ENCODE data around the gene MLLT3.

Gene MLLT3

DNA sequence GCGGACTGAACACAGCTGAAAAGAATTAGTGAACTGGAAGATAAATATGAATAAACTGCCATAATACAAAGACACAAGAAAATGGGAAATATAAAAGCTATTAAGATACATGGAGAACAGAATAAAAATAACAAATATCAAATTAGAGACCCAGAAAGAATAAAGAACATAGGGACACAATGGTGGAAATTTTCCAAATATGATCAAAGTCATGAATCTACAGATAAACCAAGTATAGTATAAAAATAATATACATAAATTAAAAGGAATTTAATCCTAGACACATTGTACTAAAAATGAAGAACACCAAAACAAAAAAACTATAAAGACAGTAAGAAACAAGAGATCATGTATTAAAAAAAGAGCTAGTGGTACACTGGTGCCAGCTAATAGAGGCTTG is 194.9 kb downstream of the MLLT3 start:
- TF ChIP-seq POLR2A (IDR thresholded peaks at IDR 0.05; ENCODE audit: low read length): no peak
- no peak for TF ChIP-seq GATA1 (IDR thresholded peaks at IDR 0.05; ENCODE audit: low read depth, low read length)
- no peak for DNase-seq

DNA sequence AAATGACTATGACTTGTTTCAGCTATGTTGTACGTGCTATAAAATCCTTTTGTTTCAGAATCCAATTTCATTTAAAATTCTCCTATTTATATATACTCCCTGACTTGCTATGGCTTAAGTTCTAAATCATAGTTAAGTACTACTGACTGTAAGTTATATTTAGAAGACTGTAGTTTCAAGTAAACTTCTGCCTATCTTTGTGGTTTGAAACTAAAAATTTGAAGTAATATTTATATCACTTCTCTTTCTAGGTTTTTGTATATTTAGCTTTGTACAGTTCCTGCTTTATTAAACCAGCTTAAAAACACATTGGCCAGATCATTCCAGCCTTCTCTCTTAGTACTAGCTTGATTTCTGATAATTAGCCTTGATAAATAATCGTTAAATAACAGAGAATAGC is 196.3 kb downstream of the MLLT3 start:
- TF ChIP-seq GATA1 (IDR thresholded peaks at IDR 0.05; ENCODE audit: low read depth, low read length) (no peak), POLR2A (IDR thresholded peaks at IDR 0.05; ENCODE audit: low read length) (no peak)
- DNase-seq: no peak

DNA sequence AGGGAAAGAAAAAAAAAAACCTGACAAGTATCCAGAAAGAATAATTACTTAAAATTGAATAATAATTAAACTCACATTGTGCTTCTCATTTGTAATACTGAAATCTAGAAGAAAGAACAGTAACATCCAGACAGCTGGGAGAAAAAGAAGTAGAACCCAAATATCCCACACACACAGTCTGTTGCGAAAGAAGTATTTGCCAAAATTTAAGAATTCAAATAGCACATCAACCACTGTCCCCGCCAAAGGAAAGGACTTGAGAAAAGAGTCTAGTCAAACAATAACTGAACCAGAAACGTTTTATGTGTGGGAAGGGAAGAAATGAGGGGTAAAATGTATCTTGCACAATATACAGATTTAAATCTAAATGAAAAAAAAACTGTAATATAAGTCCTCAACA is 202.8 kb downstream of the MLLT3 start:
- no peak for DNase-seq
- no peak for TF ChIP-seq GATA1 (IDR thresholded peaks at IDR 0.05; ENCODE audit: low read depth, low read length)
- TF ChIP-seq POLR2A (IDR thresholded peaks at IDR 0.05; ENCODE audit: low read length): no peak

DNA sequence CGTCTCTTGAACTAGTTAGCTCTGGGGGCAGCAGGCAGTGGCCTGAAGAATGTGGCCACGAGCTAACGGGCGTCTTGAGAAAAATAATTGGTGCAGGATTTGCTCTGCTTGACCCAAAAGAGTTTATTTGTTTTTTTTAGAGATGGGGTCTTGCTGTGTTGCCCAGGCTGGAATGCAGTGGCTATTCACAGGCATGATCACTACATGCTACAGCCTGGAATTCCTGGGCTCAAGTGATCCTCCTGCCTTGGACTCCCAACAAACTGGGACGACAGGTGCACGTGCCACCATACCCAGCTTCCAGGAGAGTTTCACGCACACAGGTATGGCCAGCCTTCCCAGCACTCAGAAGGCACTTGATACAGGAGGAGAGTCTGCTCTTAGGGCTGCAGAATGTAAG is 203.8 kb downstream of the MLLT3 start:
- TF ChIP-seq GATA1 (IDR thresholded peaks at IDR 0.05; ENCODE audit: low read depth, low read length): no peak
- no peak for TF ChIP-seq POLR2A (IDR thresholded peaks at IDR 0.05; ENCODE audit: low read length)
- no peak for DNase-seq

DNA sequence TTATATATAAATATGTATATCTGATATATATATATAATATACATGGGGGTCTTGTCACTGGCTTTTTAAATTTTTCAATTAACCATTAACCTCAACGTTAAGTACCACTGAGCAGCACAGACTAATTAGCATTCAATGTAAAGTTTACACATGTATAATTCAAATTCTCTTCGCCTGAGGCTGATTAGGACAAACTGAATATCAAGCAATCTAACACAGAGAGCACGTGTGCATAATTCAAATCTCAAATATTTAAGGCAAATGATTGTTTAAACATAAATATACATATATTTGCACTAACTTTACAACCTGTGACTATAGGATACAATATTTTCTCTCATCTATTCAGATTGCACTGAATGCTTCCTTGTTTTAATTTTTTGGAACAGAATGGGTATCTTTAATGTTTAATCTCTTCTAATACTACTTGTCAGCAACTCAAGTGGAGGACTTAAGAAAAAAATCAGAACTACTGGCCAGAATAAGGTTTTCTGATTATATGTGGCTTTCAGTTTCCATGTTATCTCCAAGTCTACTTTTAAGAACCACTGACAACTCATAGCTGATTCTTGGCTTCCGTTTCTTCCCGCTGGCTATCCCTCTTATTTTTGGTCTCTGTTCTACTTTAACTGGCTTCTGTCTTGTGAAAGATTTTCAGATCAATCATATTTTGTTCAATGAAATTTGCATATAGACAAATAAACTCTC is 204.8 kb downstream of the MLLT3 start:
- TF ChIP-seq POLR2A (IDR thresholded peaks at IDR 0.05; ENCODE audit: low read length) (no peak), GATA1 (IDR thresholded peaks at IDR 0.05; ENCODE audit: low read depth, low read length) (no peak)

DNA sequence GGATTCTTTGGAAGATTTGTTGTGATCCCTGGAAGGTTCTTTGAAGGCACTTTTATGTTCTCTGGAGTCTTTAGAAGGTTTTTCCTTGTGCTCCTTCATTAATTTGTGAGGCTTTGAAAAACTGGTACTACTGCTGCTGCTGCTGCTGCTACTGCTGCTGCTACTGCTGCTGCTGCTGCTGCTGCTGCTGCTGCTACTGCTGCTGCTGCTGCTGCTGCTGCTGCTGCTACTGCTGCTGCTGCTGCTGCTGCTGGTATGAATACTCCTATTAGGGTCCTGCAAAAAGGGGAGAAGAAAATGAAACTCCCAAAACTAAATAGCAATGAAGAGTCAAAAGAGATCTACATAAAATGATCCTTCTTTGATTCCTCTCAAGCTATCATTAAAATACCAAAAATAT is 208.1 kb downstream of the MLLT3 start:
- no peak for DNase-seq
- TF ChIP-seq POLR2A (IDR thresholded peaks at IDR 0.05; ENCODE audit: low read length) (no peak), GATA1 (IDR thresholded peaks at IDR 0.05; ENCODE audit: low read depth, low read length) (no peak)

More for the DNA sequence above, 204.8 kb downstream of the MLLT3 start:
- DNase-seq: no peak

DNA sequence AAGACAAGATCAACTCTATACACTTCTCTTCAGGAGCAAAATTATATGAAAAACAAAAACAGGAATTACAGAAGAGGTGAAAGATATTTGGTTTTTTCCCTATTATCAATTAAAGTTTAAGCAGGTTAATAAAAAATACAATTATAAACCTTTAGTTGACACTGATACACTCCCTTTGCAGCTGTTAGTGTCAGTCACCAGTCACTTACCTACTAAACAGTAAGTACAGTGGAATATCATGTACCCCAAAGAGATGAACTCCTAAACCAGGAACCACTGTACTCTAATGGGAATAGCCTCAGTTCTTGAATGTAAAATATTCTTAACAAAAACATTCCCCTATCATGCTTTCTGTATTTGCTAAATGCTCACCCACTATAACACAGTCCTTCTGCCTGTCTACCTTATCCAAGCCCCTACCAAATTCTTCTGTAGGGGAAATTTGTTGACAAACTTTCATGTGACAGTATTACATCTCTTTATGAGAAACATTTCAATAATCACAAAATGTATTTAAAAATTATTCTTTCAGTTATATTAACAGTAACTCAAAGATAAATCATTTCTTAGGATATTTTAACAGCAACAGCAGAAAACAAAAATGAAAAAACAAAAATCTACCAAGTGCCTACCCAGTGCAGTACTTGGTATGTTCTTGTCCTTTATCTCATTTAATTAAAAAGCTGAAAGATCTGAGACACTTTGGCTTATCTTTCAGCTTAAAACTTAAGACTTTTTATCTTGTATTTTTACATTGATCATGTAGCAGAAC is 212.8 kb downstream of the MLLT3 start:
- TF ChIP-seq GATA1 (IDR thresholded peaks at IDR 0.05; ENCODE audit: low read depth, low read length): no peak
- TF ChIP-seq POLR2A (IDR thresholded peaks at IDR 0.05; ENCODE audit: low read length): no peak
- peak; percentile 28 to 30 for DNase-seq

DNA sequence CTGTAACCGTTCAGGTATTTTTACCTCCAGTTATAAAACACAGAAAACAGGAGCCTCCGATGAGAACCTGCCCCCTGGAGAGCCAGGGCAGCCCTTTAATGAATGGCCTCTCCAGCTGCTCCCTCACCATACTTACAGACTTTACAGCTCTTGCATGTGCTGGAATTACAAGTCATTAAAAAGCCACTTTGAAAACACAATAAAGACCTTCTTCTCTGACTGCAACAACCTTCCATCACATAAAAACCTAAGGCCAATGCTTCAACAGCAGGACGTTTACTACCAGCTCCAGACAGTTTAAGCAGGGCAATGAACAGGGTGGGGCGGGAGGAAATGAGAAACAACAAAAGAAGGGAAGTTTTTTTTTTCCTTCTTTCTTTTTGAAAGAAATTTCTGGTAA is 213.8 kb downstream of the MLLT3 start:
- DNase-seq: no peak
- TF ChIP-seq POLR2A (IDR thresholded peaks at IDR 0.05; ENCODE audit: low read length) (no peak), GATA1 (IDR thresholded peaks at IDR 0.05; ENCODE audit: low read depth, low read length) (no peak)

DNA sequence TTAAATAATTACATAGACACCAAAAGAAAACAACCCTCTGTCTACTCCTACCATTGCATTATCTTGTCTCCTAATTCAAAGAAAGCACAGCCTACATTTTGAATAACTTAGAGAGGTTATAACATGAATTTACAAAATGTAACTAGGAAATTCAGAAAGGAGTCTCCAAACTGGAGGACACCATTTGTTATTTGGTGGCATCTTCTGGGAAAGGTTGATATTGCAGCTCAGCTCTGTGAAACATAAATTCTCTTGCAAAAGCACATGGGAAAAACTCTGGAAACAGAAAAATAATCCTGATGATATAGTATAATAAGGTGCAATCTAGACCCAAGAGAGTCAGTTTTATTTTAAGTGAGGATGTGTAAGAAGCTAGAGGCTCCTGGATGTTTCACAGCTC is 215.3 kb downstream of the MLLT3 start:
- TF ChIP-seq GATA1 (IDR thresholded peaks at IDR 0.05; ENCODE audit: low read depth, low read length): no peak
- no peak for TF ChIP-seq POLR2A (IDR thresholded peaks at IDR 0.05; ENCODE audit: low read length)

DNA sequence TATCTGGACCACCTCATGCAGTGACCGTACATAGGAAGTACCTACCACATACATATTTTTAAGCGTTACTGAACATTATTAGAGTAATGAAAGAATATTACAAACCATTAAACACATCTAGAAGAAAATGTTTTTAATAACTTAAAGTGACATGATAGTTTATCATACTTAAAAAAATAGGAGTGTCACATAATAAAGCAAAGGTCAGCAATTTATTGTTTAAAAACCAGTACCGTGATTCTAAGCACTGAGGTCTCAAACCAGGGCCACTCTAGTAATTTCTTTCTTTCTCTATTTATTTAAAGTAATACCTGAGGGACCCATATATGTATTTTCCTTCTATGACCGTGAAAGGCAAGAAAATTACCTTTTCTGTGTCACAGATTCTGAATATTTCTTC is 216.0 kb downstream of the MLLT3 start:
- no peak for DNase-seq
- TF ChIP-seq POLR2A (IDR thresholded peaks at IDR 0.05; ENCODE audit: low read length): no peak
- no peak for TF ChIP-seq GATA1 (IDR thresholded peaks at IDR 0.05; ENCODE audit: low read depth, low read length)

More for the DNA sequence above, 215.3 kb downstream of the MLLT3 start:
- DNase-seq: peak; percentile 32 to 47

DNA sequence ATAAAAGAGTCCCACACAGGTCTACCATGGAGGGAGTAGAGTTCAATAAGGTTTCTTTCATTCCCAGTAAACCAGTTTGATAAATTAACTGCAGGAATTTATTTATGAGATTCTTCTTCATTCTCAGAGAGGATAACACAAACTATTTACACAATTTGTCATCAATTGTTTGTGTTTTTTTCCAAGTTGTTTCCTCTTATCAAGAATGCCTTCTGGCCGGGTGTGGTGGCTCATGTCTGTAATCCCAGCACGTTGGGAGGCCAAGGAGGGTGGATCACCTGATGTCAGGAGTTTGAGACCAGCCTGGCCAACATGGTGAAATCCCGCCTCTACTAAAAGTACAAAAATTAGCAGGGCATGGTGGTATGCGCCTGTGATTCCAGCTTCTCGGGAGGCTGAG is 216.7 kb downstream of the MLLT3 start:
- peak; percentile 76 to 84 for DNase-seq
- TF ChIP-seq POLR2A (IDR thresholded peaks at IDR 0.05; ENCODE audit: low read length) (no peak), GATA1 (IDR thresholded peaks at IDR 0.05; ENCODE audit: low read depth, low read length) (no peak)

DNA sequence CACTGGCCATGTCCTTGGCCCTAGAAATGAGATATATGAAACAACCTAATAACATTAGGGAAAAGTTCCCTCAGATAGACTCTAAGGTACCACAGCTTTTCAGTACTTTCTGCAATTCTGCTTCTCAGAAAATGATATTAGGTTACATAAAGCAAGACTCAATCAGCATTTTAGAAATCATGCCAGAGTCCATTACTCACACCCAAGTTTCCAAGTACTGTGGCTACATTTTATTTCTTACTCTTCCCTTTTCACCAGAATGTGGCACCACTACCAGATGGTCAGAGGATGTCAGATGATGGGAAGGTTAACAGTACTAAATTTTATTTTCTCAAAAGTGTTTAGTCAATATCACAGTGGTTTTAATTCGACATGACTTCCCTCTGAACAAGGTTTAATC is 217.2 kb downstream of the MLLT3 start:
- TF ChIP-seq POLR2A (IDR thresholded peaks at IDR 0.05; ENCODE audit: low read length) (no peak), GATA1 (IDR thresholded peaks at IDR 0.05; ENCODE audit: low read depth, low read length) (no peak)
- DNase-seq: peak; percentile 17 to 52

DNA sequence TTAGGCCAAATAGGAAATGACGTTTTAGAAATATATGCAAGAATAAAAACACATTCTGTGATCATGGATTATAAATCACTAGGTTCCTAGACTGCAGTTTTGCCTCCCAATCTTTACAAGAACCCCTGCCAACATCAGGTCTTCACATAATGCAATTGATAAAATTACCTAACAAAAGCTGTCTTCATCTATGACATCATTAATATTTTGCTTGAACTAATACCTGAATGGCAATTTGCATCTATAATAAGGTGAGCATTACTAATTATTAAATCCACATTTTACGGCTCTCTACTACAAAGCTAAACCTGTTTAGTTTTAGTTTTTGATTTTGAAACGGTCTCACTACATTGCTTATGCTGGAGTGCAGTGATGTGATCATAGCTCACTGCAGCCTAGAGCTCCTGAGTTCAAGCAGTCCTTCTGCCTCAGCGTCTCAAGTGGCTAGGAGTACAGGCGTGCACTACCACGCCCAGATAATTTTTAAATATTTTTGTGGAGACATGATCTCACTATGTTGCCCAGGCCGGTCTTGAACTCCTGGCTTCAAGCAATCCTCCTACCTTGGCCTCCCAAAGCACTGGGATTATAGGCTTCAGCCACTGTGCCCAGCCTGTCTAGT is 218.0 kb downstream of the MLLT3 start:
- DNase-seq: no peak
- TF ChIP-seq GATA1 (IDR thresholded peaks at IDR 0.05; ENCODE audit: low read depth, low read length): no peak
- no peak for TF ChIP-seq POLR2A (IDR thresholded peaks at IDR 0.05; ENCODE audit: low read length)

DNA sequence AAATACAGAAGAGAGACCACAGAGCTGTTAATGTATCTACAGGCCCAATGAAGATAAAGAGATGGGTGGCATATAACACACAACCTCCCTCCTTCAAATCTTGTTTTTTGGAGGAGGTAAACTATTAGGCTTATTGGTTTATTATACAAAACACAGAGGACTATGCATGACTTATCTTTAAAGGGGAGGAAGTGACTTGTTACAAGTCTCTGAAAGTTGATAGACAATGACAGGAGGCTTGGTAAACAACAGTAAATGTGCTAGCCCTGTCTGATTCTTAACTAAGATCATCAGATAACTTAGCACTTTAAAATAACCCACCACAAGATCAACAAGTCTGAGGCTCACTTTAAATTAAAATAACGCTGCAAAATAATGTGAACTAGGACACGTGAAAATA is 219.0 kb downstream of the MLLT3 start:
- DNase-seq: no peak
- TF ChIP-seq POLR2A (IDR thresholded peaks at IDR 0.05; ENCODE audit: low read length): no peak
- TF ChIP-seq GATA1 (IDR thresholded peaks at IDR 0.05; ENCODE audit: low read depth, low read length): no peak

Data from erythroblast (primary cell).